Adrenal gland (tissue), 12 donors: ENCODE measurements around the gene APOL1. TPM values are rescaled to one million over a fixed set of nuclear protein-coding genes. Genes with fewer than 3 reads are reported as not detected.
"Not testable (repeated sequence)": the region's sequence is repeated elsewhere in the genome, so short reads cannot be mapped to it uniquely, and the experiment has no call there.

Source experiments
- DNase-seq, 7 donors: peaks; one replicate each; pipeline ENCODE4 v3.0.0-alpha.2; 2019 to 2020
- H3K27ac ChIP-seq, 5 donors: fragments of 200-600 bp; sonication (generic) in 4 of 5; 1 replicate in 3 of 5; 2 replicates in 2 of 5; pipeline versions ENCODE4 v1.5.1 to v1.8.0; 2016 to 2020; ENCODE audit warnings: mild to moderate bottlenecking in 1 of 5
- H3K27me3 ChIP-seq: fragments of 200-600 bp; 2 replicates; pipeline ENCODE4 v1.8.0; 2021
- H3K36me3 ChIP-seq, 2 donors: fragments of 200-600 bp; replicated peaks in 1 of 2; 1 replicate in 1 of 2; 2 replicates in 1 of 2; pipeline versions ENCODE4 v1.5.1 to v1.8.0; 2018 to 2022
- H3K4me1 ChIP-seq, 2 donors: fragments of 200-600 bp; replicated peaks in 1 of 2; 1 replicate in 1 of 2; 2 replicates in 1 of 2; pipeline versions ENCODE4 v1.5.1 to v1.8.0; 2018 to 2021
- H3K4me3 ChIP-seq, 4 donors: fragments of 200-600 bp; sonication (generic) in 3 of 4; one replicate each; pipeline ENCODE4 v1.5.1; 2016 to 2018
- H3K9me3 ChIP-seq, 3 donors: fragments of 200-600 bp; sonication (generic) in 1 of 3; replicated peaks in 1 of 3; 1 replicate in 2 of 3; 2 replicates in 1 of 3; pipeline versions ENCODE4 v1.5.1 to v1.8.0; 2016 to 2021
- POLR2A ChIP-seq, 2 donors: fragments of 450-650 bp; IDR thresholded peaks; one replicate each; pipeline ENCODE4 v1.6.1; 2017; ENCODE audit warnings: antibody characterized with exemption in 2 of 2, mild to moderate bottlenecking in 2 of 2, moderate library complexity in 1 of 2
- WGBS, 4 donors: extraction: QIAGEN DNeasy Blood & Tissue Kit in 2 of 4; methylation state at CpG; one replicate each; pipeline versions ENCODE4 v1.1.5 to v1.1.7; 2013 to 2017; 5-methylcytosine and 5-hydroxymethylcytosine counted together
- intact Hi-C, 2 donors: fragments of 100-400 bp; cut with DNase I; formaldehyde crosslinking; loops; one replicate each; pipeline versions ENCODE4 v1.14.1 to v1.15.0; 2022 to 2023
- polyA plus RNA-seq, 3 donors: library from polyadenylated mRNA; stranded (reverse); fragments of 200-250 nt in 2 of 3; fragments of 350-450 nt in 1 of 3; fragmentation: Illumina TruSeq in 1 of 3; extraction: RNeasy Lipid Tissue Mini Kit (QIAGEN cat#74804) in 1 of 3; gene quantifications; one replicate each; pipeline ENCODE4 v1.2.3, GENCODE V29; 2013 to 2014
- total RNA-seq, 9 donors: library from RNA; depleted of rRNA in 4 of 9; stranded (reverse); fragments of >200 nt in 4 of 9; fragments of 120-200 nt in 1 of 9; fragmentation: NEBNext Ultra II Directional in 1 of 9; extraction: Animal tissue kit (Norgen Biotek cat#: 25700) in 1 of 9; gene quantifications; one replicate each; pipeline versions ENCODE4 v1.1.0 to v1.2.4, GENCODE V29; 2013 to 2023
- TF ChIP-seq, protein P1 (sequence below), 6 experiments: fragments of 450-650 bp in 4 of 6; fragments of 200-600 bp in 2 of 6; sonication (generic) in 1 of 6; IDR thresholded peaks; 1 replicate in 5 of 6; 2 replicates in 1 of 6; pipeline versions ENCODE4 v1.5.1 to v1.8.0; 2016 to 2021; ENCODE audit warnings: antibody characterized with exemption in 6 of 6, mild to moderate bottlenecking in 2 of 6, moderate library complexity in 1 of 6
- donor health status: healthy with polysubstance abuse.
- donor health status: Bipolar disorder and iron deficiency.
- donor health status: DM: yes; HTN: yes; CAD: no.
- donor health status: DM: no; HTN: no; CAD: no.
- donor health status: DM: no; HTN: no; CAD: no.
- donor health status: DM: yes; HTN: yes; CAD: no.

Gene APOL1
- total and polyA plus RNA-seq, 12 donors: 2.1 to 39.0 (median 25.5) TPM

GRCh38 chr22:36249160-36249559 lies 3.8 kb upstream of the APOL1 start:
- H3K27ac ChIP-seq: no peak overlapping the region
- intact Hi-C loops: no loop called here
- no peak for TF ChIP-seq POLR2A (IDR thresholded peaks at IDR 0.05)
- TF ChIP-seq, protein P1, sequence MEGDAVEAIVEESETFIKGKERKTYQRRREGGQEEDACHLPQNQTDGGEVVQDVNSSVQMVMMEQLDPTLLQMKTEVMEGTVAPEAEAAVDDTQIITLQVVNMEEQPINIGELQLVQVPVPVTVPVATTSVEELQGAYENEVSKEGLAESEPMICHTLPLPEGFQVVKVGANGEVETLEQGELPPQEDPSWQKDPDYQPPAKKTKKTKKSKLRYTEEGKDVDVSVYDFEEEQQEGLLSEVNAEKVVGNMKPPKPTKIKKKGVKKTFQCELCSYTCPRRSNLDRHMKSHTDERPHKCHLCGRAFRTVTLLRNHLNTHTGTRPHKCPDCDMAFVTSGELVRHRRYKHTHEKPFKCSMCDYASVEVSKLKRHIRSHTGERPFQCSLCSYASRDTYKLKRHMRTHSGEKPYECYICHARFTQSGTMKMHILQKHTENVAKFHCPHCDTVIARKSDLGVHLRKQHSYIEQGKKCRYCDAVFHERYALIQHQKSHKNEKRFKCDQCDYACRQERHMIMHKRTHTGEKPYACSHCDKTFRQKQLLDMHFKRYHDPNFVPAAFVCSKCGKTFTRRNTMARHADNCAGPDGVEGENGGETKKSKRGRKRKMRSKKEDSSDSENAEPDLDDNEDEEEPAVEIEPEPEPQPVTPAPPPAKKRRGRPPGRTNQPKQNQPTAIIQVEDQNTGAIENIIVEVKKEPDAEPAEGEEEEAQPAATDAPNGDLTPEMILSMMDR (IDR thresholded peaks at IDR 0.05): no peak
- no peaks in the 10 kb centered on the region for H3K9me3 ChIP-seq
- no peak for DNase-seq
- H3K4me1 ChIP-seq: peaks cover 0 to 11% of the 10 kb centered on the region in 2 donors
- WGBS, 4 donors: 84 to 92% (median 90%) methylated on average over 2 of the region's 2 CpGs
- H3K36me3 ChIP-seq: no peaks in the 10 kb centered on the region
- no peak overlapping the region for H3K4me3 ChIP-seq
- H3K27me3 ChIP-seq: no peaks in the 10 kb centered on the region

GRCh38 chr22:36250292-36250960 lies 2.5 kb upstream of the APOL1 start:
- peak in 1 of 7 donors; percentile 31 for DNase-seq

GRCh38 chr22:36251979-36252608 lies 839 bp upstream of the APOL1 start:
- H3K9me3 ChIP-seq, H3K36me3 ChIP-seq, H3K4me3 ChIP-seq, intact Hi-C loops, H3K27ac ChIP-seq, H3K27me3 ChIP-seq: not testable (repeated sequence)
- 83 to 91% (median 89%) methylated on average over 4 to 7 of the region's 7 CpGs for WGBS, 4 donors
- H3K4me1 ChIP-seq: peaks cover 0 to 22% of the 10 kb centered on the region in 2 donors
- peak in 1 of 7 donors; percentile 41 for DNase-seq

More at GRCh38 chr22:36250292-36250960, 2.5 kb upstream of the APOL1 start:
- WGBS, 4 donors: 84 to 89% (median 87%) methylated on average over 24 of the region's 24 CpGs
- H3K9me3 ChIP-seq, H3K27me3 ChIP-seq, H3K4me3 ChIP-seq, H3K27ac ChIP-seq, intact Hi-C loops, H3K36me3 ChIP-seq: not testable (repeated sequence)
- peaks cover 0 to 22% of the 10 kb centered on the region in 2 donors for H3K4me1 ChIP-seq

- intact Hi-C loops: no loop called here
- peak overlapping the region in 2 of 4 donors; percentile 20 to 53 for H3K4me3 ChIP-seq
- WGBS, 4 donors: 59 to 70% (median 62%) methylated on average over 6 to 7 of the region's 7 CpGs
- H3K4me1 ChIP-seq: peaks cover 4 to 29% of the 10 kb centered on the region in 2 donors
- no peaks in the 10 kb centered on the region for H3K27me3 ChIP-seq
- DNase-seq: peak in 4 of 7 donors; percentile 30 to 67 (median 46)
- TF ChIP-seq, protein P1 (IDR thresholded peaks at IDR 0.05): no peak
- TF ChIP-seq POLR2A (IDR thresholded peaks at IDR 0.05): no peak
- no peaks in the 10 kb centered on the region for H3K36me3 ChIP-seq
- H3K27ac ChIP-seq: peak overlapping the region in 4 of 5 donors; percentile 46 to 84 (median 65)
- H3K9me3 ChIP-seq: no peaks in the 10 kb centered on the region
Measured at GRCh38 chr22:36253523-36254490, 874 bp downstream of the APOL1 start.

DNA sequence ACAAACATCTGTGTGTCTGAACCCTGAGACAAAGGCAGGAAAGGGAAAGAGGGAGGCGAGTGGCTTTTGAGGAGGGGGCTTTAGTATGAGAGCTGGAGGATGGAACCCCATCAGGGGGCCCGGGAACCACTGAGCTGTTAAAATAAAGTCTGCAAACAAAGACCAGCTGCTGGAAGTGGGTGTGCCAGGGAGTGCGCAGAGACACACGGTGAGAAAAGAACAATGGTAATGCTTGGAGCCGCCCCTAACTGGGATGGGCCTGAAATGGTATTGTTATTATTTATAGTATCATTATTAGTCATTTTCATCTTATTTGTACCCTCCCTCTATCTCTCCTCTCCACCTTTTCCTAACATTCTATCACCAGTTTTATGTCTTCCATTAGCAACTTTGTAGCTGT lies 2.6 kb downstream of the APOL1 start:
- H3K4me3 ChIP-seq: peak overlapping the region in 1 of 4 donors; percentile 20
- WGBS, 4 donors: 71 to 78% methylated on average over 1 to 2 of the region's 5 CpGs; no CpG with 5 or more reads in 2 of the 4 donors
- intact Hi-C loops, H3K27me3 ChIP-seq, H3K9me3 ChIP-seq, H3K36me3 ChIP-seq, DNase-seq: not testable (repeated sequence)
- peak overlapping the region in 1 of 5 donors; percentile 66 for H3K27ac ChIP-seq
- peaks cover 4 to 39% of the 10 kb centered on the region in 2 donors for H3K4me1 ChIP-seq
